Activated effector memory CD4-positive, alpha-beta T cell treated with anti-CD3 and anti-CD28 coated beads, Interleukin-2, amount 50 U/mL, for 16 hours (primary cell): Measurements from ENCODE around the gene CHID1.

Source experiments
- DNase-seq: peaks from one replicate; pipeline ENCODE4 v3.0.0-alpha.2; 2020

Gene CHID1

GRCh38 chr11:907668-908067 is 2.9 kb downstream of the CHID1 start:
- DNase-seq, result no peak

GRCh38 chr11:905952-906351 is 4.7 kb downstream of the CHID1 start:
- DNase-seq, result no peak

DNA sequence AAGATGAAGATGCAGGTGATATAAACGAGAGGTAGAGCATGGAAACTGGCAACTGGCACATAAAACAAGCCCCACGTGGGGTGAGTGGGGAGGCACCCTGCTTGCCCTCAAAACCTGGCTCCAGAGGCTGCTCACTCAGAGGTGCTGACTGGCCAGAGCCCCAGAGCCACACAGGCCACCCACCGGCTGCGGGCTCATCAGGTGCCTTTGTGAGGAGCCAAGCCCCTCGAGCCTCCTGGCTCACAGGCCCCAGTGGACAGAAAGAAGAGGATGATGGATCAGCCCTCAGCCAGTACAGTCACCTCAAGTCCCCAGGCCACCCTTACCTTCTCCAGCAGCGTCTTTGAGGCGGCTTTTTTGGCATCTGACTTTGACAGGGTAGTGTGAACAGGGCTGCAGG is 6.2 kb downstream of the CHID1 start:
- no peak for DNase-seq

DNA sequence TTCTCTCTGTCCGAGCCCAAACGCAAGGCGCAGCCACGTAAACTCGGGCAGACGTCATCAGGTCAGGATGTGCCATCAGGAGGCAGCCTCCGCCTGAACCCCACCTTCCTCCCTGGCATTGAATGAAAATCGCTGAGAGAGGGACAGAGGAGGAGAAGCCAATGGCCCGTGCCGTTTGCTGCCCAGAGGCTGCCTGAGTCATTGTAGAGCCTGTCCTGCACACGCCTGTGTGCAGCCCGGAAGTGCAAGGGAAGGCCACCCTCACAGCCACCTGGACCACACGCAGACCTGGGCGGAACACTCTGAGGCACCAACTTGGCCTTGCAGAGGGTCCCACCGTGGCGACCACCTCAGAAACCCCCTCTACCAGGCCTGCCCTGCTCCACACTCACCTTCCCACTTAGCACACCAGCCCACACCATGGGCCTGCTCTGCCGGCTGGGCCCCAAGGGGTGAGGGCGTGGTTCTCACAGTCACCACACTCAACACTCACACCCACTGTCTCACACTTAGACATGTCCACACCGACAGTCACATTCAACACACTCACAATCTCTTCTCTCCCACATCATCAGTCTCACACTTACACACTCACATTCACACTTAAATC is 9.1 kb downstream of the CHID1 start:
- DNase-seq, result no peak

- no peak for DNase-seq
Measured at GRCh38 chr11:900545-900944, 10.1 kb downstream of the CHID1 start.

GRCh38 chr11:899724-900123 is 10.9 kb downstream of the CHID1 start:
- no peak for DNase-seq

DNA sequence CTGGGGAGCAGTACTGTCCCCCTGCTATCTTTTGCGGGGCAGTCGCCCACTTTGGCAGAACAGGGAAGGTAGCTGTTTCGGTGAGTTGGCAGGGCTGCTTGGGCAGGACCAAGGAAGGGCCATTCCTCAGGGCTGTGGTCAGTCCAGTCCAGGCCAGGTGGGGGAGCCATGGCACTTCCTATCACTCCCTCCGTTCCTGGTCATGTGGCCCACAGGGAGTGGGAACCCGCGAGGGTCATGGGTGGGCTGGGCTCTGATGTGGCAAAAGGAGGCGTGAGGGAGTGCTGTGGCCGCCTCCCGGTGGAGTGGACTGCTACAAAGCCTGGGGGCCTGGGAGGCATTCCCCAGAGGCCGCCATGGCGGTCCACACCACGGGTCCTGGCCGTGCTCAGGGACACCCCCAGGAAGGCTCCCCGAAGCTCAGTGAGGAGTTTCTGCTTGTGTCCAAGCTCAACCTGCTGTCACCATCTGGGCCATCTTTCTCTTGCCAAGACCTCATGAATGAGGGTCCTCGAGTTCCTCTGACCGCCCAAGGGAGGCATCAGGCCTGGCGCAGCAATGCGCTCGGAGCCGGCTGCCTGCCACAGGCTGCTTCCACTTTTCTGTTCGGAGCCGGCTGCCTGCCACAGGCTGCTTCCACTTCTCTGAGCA is 11.9 kb downstream of the CHID1 start:
- no peak for DNase-seq

DNA sequence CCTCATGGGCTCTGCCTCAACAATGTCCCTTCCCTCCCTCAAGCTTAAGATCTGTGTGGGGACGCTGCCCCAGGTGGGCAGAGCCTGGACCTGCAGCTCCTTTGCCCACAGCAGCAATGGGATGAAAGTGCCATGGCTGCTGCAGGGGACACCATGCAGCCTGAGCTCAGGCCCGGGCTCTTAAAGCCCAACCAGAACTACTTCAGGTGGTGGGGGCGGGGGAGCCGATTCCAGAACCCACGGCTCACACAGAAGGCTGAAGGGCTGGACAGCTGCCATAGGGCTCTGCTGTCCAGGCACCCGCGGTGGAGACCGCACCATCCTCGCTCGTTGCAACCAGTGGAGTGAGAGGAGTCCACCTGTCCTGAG is 12.5 kb downstream of the CHID1 start:
- DNase-seq, result no peak

DNA sequence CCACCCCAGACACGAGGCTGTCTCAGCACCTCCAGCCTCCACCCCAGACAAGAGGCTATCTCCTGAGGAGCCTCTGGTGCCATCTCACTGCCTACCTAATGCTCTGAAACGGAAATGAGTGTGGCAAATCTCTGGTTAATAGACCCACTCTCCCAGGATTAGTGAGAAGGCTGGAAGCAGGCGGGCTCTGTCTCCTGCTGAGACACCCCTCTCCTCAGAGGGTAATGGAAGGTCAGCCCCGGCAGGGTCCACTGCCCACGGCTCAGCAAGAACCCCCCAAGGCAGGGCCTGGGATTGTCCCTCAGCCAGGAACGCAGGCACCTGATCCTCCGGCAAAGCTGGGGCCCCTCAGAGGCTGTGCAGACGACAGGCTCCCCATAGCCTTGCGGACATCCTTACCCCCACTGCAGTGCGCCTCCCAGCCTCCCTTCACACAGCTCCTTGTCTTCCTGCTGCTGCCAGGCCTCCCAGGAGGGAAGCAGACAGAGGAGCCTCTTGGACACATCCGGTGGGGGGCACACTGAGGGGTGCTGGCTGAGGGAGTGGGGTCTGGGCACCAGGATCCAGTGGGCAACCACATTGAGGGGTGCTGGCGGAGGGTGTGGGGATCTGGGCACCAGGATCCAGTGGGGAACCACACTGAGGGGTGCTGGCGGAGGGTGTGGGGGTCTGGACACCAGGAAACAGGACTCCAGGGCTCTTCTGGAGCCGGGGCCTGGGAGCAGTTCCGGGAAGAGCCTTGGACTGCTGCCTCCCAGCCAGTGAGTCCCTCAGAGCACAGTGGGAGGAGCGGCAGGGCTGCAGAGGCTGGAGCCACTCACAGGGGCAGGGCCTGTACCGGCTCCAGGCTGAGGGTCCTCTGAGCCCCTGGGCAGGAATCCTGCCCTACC is 13.1 kb downstream of the CHID1 start:
- DNase-seq, result no peak

DNA sequence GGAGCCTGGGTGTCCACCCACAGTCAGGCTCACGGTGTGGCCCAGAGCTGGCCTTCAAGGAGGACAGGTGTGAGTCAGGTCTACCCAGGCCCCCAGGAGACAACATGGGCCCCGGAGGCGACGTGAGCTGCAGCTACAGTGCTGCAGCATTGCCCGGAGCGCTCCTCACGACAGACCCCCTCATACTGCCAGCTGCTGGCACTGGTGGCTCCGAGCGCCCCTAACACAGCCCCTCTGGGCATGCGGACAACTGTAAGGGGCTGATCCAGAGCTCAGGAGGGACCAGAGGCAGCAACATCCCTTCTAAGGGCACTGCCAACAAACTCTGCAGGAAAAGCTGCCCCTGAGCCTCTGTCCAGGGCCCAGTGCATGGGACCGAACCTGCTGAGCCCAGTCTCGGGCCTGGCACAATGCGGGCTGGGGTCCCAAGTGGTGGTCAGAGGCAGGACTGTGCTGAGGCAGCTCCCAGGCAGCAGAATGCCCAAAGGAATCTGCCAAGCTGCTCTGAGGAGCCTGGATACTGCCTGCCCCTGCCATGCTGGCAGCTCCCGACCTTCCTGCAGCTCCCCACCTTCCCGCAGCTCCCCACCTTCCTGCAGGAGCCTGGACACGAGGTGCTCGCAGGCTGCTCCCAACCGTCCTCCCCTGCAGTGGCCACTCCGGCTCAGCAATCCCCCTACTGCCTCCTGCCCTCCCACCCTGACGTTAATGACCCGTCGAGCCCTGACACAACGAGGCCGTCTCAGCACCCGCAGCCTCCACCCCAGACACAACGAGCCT is 15.1 kb downstream of the CHID1 start:
- no peak for DNase-seq

GRCh38 chr11:894575-895201 is 15.9 kb downstream of the CHID1 start:
- DNase-seq, result no peak

DNA sequence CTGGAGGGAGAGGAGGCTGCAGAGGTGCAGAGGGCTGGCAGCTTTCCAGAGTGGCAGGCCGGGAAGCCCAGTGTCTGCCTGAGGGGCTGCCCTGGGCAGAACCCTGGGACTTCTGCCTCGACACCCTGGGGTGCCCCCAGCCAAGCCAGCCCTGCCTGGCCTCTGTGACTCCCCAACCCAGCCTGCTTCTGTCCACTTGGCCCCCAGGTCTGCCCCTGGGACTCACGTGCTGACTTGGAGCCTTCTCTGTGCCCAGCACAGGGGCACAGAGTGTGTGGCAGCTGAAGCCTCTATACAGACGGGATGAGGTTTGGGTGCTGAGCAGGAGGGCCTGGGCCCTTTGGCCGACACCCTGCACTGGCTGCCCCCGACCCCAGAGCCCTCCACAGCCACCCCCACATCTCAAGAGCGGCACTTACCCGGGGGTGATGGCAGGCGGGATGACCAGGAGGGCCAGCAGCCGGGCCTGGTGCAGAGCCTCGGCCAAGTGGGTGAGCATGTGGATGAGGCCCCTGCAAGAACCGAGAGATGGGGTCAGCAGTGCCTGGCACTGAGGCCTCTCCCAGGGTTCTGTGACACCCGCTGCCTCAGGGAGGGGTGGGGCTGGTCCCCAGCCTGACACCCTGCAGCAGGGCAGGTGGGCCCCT is 17.5 kb downstream of the CHID1 start:
- DNase-seq, result no peak

DNA sequence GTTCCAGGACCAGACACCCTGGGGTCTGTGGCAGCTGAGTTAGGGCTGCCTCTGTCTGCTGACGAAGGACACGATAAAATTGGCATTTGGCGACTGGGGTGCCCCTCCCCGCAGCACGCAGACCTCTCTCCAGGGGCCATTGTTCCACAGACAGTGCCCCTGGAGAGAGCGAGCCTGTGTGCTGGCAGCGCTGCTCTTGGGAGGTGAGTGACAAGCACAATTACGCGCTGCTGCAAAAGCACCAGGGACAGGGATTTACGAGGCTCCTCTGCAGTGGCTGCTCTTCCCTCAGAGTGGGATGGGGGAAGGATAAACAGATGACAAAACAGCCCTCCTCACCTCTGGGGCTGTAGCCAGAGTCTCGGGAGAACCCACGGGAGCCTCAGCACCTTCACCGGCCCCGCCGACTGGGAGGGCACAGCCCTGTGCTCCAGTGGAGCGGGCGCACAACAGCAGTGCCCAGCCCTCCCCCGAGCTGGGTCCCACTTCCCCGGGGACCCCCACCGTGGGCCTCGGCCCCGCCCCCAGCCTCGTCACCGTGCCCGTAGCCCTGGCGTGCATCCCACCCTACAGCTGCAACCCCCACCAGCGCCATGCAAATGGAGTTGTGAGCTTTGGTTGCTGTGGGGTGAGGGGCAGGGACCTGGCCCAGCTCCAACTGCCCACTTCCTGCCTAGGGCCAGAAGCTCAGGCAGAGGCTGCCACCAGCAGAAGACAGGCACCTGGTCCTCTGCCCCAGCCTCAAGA is 19.6 kb downstream of the CHID1 start:
- no peak for DNase-seq

DNA sequence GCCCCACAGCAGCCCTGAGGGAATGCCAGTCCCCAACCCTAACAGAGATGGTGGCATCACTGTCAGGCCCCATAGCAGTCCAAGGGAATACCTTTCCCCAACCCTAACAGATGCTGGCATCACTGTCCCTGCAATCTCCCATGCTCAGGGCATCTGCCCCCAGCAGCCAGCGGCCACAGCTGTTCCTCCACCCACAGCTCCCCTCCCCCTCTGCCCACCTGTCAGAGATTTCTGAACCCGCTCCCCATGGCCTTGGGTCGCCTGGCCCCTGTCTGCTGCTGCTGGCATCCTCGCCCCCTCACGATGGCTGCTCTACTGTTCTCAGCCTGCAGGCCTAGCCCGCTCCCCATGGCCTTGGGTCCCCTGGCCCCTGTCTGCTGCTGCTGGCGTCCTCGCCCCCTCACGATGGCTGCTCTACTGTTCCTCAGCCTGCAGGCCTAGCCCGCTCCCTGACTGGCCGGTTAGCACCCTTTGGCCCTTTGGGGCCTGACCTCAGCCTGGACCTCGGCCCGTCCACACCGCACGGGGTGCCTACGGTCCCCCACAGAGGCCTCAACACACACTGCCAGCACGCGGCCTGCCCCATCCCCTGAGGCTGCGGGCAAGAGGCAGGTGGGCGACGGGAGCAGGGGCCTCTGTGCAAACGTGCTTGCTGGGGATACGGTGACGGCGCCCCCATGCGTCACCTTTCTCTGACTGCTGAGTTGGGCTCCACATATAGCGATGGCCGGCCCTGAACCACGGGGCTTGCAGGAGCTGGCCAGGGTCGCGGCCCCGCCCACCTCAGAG is 20.7 kb downstream of the CHID1 start:
- DNase-seq, result no peak

GRCh38 chr11:889257-889656 is 21.4 kb downstream of the CHID1 start:
- DNase-seq, result no peak

GRCh38 chr11:888310-889212 is 22.0 kb downstream of the CHID1 start:
- no peak for DNase-seq

- no peak for DNase-seq
Measured at GRCh38 chr11:887589-887988, 23.0 kb downstream of the CHID1 start.

- DNase-seq, result no peak
Measured at GRCh38 chr11:886568-886967, 24.0 kb downstream of the CHID1 start.

DNA sequence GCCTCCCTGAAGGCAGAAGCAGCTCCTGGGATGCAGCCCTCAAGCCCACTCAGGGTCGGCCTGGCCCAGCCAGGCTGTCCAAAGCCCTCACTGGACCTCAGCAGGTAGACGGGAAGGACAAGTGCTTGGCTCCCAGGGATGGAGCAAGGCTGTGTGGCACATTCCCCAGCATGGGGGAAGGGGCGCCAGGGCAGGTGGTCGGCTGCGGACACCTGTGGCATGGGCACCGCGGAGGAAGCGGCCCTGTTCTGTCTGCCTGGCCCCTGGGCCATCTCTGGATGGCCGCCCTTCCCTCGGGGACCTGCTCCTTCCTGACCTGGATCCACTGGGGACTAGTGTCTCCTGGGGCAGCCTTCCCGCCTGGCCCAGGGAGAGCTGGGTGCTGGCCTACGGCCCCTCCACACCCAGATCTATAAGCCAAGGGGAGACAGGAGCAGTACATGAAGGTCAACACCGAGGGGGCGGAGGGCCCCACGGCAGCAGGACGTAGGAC is 26.0 kb downstream of the CHID1 start:
- no peak for DNase-seq
